HG02798 (cell line): Measurements from ENCODE around the gene P2RX3.
"Not testable (repeated sequence)": the region's sequence is repeated elsewhere in the genome, so short reads cannot be mapped to it uniquely, and the experiment has no call there.

Experiments
- ATAC-seq: cut with Tn5 transposase; IDR thresholded peaks from one replicate; pipeline ENCODE4 v1.9.1; 2021; ENCODE audit warnings: mild to moderate bottlenecking; ENCODE audit not compliant: unreplicated experiment, poor library complexity

P2RX3 gene

DNA sequence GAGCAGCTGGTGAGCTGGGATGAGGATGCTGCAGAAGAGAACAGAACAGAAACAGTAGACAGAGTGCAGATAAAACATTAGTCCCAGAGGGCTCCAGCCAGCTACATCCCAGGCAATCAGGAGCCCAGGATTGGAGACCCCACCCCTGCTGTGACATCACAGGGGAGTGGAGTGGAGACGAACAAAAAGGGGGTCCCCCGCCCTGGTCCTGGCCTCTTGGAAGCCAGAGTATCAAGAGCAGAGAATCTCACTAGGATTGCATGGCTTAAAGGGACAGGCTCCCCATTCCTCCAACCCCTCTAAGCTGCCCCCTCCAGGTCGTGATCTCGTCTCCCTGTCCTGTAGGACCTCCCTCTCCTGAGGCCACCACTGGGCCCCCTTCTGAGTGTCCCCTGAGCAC, at the start of gene P2RX3:
TSS of gene P2RX3 (plus strand) at position 211 of the 400 bp plus-strand sequence. CDS start 199 bp downstream, outside the sequence.
- ATAC-seq = no peak

DNA sequence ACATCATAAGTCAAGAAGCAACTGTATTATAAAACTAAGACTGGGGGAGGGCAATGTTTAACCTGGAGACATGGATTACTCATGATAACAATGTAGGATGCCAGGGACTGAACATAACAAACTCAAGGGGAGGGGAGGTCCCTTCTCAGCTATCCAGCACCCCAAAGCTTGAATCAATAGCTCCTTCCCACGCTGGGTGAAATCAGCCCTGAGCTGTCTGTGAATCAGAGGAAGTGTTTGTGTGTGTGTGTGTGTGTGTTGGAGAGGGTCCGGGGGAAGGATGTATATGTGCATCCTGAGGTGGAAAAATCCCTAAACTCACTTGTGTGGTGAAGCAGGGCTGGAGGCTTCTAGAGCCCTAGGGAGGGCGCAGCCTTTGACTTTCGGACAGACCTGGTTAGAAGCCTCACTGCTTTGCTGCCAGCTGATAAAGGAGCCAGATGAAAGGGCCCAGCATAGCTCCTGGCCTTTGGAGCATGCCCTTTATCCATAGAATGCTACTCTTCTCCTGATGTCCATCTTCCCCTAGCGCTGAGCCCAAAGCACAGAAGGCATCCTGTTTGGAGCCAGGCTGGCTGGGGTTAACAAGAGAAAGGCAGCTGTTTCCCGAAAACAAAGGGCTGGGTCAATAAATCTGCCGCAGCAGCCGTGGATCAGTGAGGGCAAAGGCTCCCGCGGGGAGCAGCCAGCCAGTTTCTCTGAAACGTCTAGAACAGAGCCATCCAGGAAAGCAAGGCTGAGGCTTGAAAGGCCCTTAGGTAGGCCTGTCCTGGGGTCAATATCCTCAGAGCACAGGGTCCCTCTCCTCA, 49.2 kb upstream of the P2RX3 start:
- no peak for ATAC-seq

GRCh38 chr11:57290288-57290687, 47.9 kb upstream of the P2RX3 start:
- no peak for ATAC-seq

GRCh38 chr11:57294225-57295131, 43.7 kb upstream of the P2RX3 start:
- no peak for ATAC-seq

DNA sequence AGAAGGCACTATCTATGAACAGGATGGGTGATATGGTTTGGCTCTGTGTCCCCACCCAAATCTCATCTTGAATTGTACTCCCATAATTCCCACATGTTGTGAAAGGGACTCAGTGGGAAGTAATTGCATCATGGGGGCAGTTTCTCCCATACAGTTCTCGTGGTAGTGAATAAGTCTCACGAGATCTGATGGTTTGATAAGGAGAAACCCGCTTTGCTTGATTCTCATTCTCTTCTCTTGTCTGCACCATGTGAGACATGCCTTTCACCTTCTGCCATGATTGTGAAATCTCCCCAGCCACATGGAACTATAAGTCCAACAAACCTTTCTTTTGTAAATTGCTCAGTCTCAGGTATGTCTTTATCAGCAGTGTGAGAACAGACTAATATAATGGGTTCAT, 41.9 kb upstream of the P2RX3 start:
- not testable (repeated sequence) for ATAC-seq

GRCh38 chr11:57297221-57297620, 40.9 kb upstream of the P2RX3 start:
- ATAC-seq = no peak

DNA sequence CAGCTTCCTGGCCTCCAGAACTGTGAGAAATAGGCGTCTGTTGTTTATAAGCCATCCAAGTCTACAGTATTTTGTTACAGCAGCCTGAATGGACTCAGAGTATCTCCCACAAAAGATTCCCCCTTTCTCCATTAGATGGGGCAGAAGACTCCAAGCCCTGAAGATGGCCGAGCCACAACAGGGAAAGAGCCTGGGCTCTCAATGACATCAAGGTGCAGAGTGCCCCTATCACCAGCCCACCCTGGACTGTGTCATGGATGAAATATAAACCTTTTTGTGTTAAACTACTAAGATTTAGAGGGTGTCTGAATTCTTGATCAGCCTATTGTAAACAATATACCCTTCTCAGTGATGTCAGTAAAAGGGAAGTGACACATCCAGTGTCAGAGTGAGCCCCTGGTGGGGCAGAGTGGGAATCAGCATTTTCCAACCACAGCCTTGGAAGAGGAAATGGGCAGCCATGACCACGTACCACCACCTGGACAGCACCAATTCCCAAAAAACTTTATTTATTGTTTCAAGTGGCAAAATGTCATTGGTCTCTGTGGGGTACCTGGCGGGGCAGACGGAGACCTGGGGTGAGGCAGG, 38.9 kb upstream of the P2RX3 start:
- ATAC-seq = no peak

GRCh38 chr11:57300785-57301184, 37.4 kb upstream of the P2RX3 start:
- no peak for ATAC-seq

DNA sequence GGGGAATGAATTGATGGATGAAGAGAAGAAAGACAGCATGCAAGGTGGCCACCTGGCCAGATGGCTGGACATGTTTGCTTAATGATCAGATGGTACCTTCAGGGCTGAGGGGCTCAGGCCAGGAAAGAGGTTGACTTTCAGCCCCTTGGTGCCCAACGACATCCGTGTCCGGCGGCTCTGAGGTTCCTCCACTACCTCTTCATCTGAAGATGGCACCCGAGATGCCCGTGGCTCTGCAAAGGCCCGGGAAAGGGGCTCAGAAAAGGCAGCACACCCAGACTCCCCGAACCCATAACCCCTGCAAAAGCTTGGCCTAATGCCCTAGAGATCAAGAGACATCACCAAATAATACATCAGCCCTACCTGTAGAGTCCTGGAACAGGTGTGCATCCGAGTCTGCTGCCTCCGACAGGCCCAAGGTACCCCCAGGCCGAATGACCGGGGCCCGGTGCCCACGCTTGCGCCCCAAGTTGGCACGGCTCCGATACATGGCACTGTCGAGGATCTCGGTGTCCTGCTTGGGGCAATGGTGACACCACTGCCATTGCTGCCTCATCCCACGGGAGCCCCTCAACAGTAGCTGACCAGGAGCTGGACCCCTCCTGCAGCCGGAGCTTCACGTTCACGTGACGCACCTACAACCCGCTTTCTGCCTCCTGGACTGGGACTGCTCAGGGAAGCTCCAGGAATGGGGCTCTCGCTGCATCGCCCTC, 36.3 kb upstream of the P2RX3 start:
- no peak for ATAC-seq

DNA sequence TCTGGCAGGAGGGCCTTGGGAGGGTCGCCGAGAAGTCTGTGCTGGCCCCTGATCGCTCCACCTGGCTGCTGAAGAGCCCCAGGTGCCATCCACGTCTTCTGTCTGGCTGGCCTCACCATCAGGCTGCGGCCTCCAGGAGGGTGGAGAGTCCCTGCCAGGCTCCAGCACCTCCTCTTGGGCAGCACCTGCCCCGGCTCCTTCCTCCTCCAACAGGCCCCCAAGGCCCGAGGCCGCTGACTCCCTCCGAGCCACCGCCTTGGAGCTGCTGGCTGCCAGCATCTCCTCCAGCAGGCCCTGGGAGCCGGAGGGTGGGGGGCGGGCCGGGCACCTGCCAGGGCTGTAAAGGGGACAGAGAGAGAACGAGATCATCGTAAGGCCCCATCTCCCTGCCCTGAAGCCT, 35.7 kb upstream of the P2RX3 start:
- no peak for ATAC-seq

- no peak for ATAC-seq
Observed at GRCh38 chr11:57303280-57303989, 34.7 kb upstream of the P2RX3 start.

GRCh38 chr11:57303990-57304579, 34.1 kb upstream of the P2RX3 start:
- no peak for ATAC-seq

- ATAC-seq = no peak
Observed at GRCh38 chr11:57305523-57305922, 32.6 kb upstream of the P2RX3 start.

GRCh38 chr11:57306161-57306876, 31.8 kb upstream of the P2RX3 start:
- ATAC-seq = no peak

GRCh38 chr11:57306940-57307565, 31.1 kb upstream of the P2RX3 start:
- no peak for ATAC-seq

DNA sequence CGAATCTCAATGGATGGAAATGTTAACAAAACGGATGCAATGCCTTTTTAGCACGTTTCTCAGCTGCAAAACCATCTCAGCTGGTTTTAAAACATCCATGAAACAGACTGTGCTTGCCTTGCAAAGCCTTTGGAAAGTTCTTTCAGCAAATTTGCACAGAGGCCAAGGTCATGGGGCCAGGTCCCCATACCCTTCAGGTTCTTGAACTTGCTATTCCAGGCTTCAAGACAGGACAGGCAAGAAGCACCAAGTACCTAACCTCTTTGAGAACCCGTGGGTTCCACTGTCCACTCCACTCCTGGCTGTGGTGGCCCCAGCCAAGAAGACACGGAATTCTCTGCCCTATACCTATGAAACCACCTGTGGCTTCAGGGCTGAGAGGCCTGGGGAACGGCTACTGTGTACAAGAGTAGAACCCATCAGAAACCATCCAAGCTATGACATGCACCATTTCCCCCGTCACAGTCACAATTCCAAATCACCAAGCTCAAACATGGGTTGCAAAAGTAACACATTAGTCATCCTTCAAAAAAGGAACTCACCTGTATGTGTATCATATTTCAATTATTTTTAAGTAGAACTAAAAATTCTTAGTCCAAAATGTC, 30.4 kb upstream of the P2RX3 start:
- no peak for ATAC-seq

DNA sequence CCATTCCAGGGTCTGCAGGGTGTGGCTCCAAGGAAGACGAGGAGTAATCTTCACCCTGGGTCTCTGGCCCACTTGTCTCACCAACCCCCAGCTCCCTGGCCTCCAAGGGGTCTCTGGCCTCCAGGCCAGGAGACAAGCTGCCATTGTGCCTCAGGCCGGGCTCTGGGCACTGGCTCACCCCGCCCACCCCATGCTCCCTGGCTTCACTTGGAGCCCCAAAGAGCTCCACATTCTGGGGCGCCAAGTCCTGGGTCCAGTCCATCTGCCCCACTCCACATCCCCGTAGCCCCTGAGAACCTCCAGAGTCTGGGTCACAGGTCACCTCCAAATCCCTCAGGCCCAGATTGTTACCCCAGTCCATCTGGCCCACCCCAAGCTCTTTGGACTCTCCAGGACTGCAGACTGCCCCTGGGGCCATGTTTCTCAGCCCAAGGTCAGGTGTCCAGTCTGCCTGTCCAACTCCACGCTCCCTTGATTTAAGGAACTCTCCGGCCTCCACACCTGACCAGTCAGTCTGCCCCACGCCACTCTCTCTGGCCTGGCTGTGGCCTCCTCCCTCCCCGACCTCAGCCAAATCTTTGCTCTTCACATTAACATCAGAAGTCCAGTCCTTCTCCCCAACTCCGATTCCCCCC, 29.6 kb upstream of the P2RX3 start:
- no peak for ATAC-seq
